Lower leg skin (tissue), 4 donors: ENCODE measurements around the gene TECTA. TPM values are rescaled to one million over a fixed set of nuclear protein-coding genes. Genes with fewer than 3 reads are reported as not detected.
"Not testable (repeated sequence)": the region's sequence is repeated elsewhere in the genome, so short reads cannot be mapped to it uniquely, and the experiment has no call there.

Source experiments
- DNase-seq, 2 donors: peaks; one replicate each; pipeline ENCODE4 v3.0.0-alpha.2; 2019; ENCODE audit warnings: low spot score in 2 of 2
- H3K4me3 ChIP-seq: fragments of 200-600 bp; sonication (generic); 2 replicates; pipeline ENCODE4 v1.5.1; 2017; ENCODE audit warnings: mild to moderate bottlenecking, low read depth; ENCODE audit not compliant: poor library complexity, severe bottlenecking
- CTCF ChIP-seq, 3 donors: fragments of 450-650 bp; IDR thresholded peaks; one replicate each; pipeline ENCODE4 v1.5.1; 2016; ENCODE audit warnings: antibody characterized with exemption in 3 of 3, mild to moderate bottlenecking in 3 of 3, moderate library complexity in 2 of 3
- POLR2A ChIP-seq, 2 donors: fragments of 450-650 bp; IDR thresholded peaks; one replicate each; pipeline ENCODE4 v1.6.1; 2016 to 2017; ENCODE audit warnings: antibody characterized with exemption in 2 of 2, mild to moderate bottlenecking in 1 of 2, moderate library complexity in 1 of 2
- WGBS, 2 donors: methylation state at CpG; one replicate each; pipeline ENCODE4 v1.1.5; 2018; 5-methylcytosine and 5-hydroxymethylcytosine counted together
- intact Hi-C: fragments of 100-400 bp; cut with DNase I; formaldehyde crosslinking; loops from one replicate; pipeline ENCODE4 v1.15.0; 2023; ENCODE audit warnings: low total_unique reads
- total RNA-seq, 4 donors: library from RNA; depleted of rRNA; stranded (reverse); fragments of >200 nt; gene quantifications; one replicate each; pipeline ENCODE4 v1.1.0, GENCODE V29; 2016

Gene TECTA
- total RNA-seq, 4 donors from 2014 or later, result 0.08 to 1.2 (median 0.20) TPM

GRCh38 chr11:121112498-121113455 lies 11.7 kb downstream of the TECTA start:
- intact Hi-C loops, result no loop called here
- TF ChIP-seq CTCF (IDR thresholded peaks at IDR 0.05) (no peak), POLR2A (IDR thresholded peaks at IDR 0.05) (no peak)
- peak in 1 of 2 donors; percentile 51 for DNase-seq
- H3K4me3 ChIP-seq, result no peak overlapping the region
- 45 to 53% methylated on average over 32 of the region's 32 CpGs for WGBS, 2 donors

- DNase-seq, result no peak
- H3K4me3 ChIP-seq, result no peak overlapping the region
- intact Hi-C loops, result no loop called here
- 82 to 86% methylated on average over 9 of the region's 9 CpGs for WGBS, 2 donors
- TF ChIP-seq POLR2A (IDR thresholded peaks at IDR 0.05) (no peak), CTCF (IDR thresholded peaks at IDR 0.05) (no peak)
These were observed 12.6 kb downstream of the TECTA start for GRCh38 chr11:121113611-121114010.

GRCh38 chr11:121115024-121115423 lies 14.0 kb downstream of the TECTA start:
- intact Hi-C loops, H3K4me3 ChIP-seq, DNase-seq: not testable (repeated sequence)
- WGBS, 2 donors, result 94 to 100% methylated on average over 1 of the region's 1 CpG

- TF ChIP-seq CTCF (IDR thresholded peaks at IDR 0.05) (no peak), POLR2A (IDR thresholded peaks at IDR 0.05) (no peak)
- no peak for DNase-seq
- WGBS, 2 donors, result 65 to 76% methylated on average over 6 of the region's 6 CpGs
- H3K4me3 ChIP-seq, result no peak overlapping the region
- intact Hi-C loops, result no loop called here
These were observed 16.7 kb downstream of the TECTA start for GRCh38 chr11:121117788-121118187.

GRCh38 chr11:121119440-121119839 lies 18.4 kb downstream of the TECTA start:
- DNase-seq, result no peak
- H3K4me3 ChIP-seq, result no peak overlapping the region
- 56 to 80% methylated on average over 1 of the region's 1 CpG for WGBS, 2 donors
- intact Hi-C loops, result no loop called here
- no peak for TF ChIP-seq CTCF (IDR thresholded peaks at IDR 0.05)
- no peak for TF ChIP-seq POLR2A (IDR thresholded peaks at IDR 0.05)

GRCh38 chr11:121122328-121122727 lies 21.3 kb downstream of the TECTA start:
- WGBS, 2 donors, result 90 to 100% methylated on average over 3 of the region's 3 CpGs

More at GRCh38 chr11:121122328-121122727, 21.3 kb downstream of the TECTA start:
- intact Hi-C loops, result no loop called here
- TF ChIP-seq CTCF (IDR thresholded peaks at IDR 0.05) (no peak), POLR2A (IDR thresholded peaks at IDR 0.05) (no peak)
- H3K4me3 ChIP-seq, result no peak overlapping the region
- no peak for DNase-seq
